HG02970 (cell line): Measurements from ENCODE around the gene FN1.

Experiments used
- ATAC-seq: cut with Tn5 transposase; IDR thresholded peaks from one replicate; pipeline ENCODE4 v1.9.1; 2021; ENCODE audit warnings: mild to moderate bottlenecking, moderate library complexity, moderate number of reproducible peaks; ENCODE audit not compliant: unreplicated experiment, low FRiP score

FN1 gene

GRCh38 chr2:215442401-215442787, 6.5 kb upstream of the FN1 start:
- ATAC-seq: no peak

- ATAC-seq: no peak
These were observed 5.9 kb upstream of the FN1 start for GRCh38 chr2:215441560-215442400.

GRCh38 chr2:215439980-215440512, 4.2 kb upstream of the FN1 start:
- ATAC-seq: no peak

- no peak for ATAC-seq
These were observed 3.5 kb upstream of the FN1 start for GRCh38 chr2:215439404-215439803.

GRCh38 chr2:215437614-215438013, 1.7 kb upstream of the FN1 start:
- ATAC-seq: no peak

- no peak for ATAC-seq
These were observed 1.1 kb upstream of the FN1 start for GRCh38 chr2:215436705-215437565.

GRCh38 chr2:215435280-215435869, 493 bp downstream of the FN1 start:
- ATAC-seq: peak; percentile 22

GRCh38 chr2:215434447-215435279, 1.2 kb downstream of the FN1 start:
- ATAC-seq: no peak

GRCh38 chr2:215432759-215433594, 2.9 kb downstream of the FN1 start:
- ATAC-seq: no peak

GRCh38 chr2:215431778-215432758, 3.8 kb downstream of the FN1 start:
- no peak for ATAC-seq

GRCh38 chr2:215431290-215431689, 4.6 kb downstream of the FN1 start:
- ATAC-seq: no peak

GRCh38 chr2:215430528-215431187, 5.2 kb downstream of the FN1 start:
- ATAC-seq: no peak

GRCh38 chr2:215429424-215429823, 6.4 kb downstream of the FN1 start:
- ATAC-seq: no peak

GRCh38 chr2:215428060-215428910, 7.6 kb downstream of the FN1 start:
- ATAC-seq: no peak

- no peak for ATAC-seq
These were observed 8.3 kb downstream of the FN1 start for GRCh38 chr2:215427585-215427984.

- ATAC-seq: no peak
These were observed 10.7 kb downstream of the FN1 start for GRCh38 chr2:215425021-215425782.
